Stimulated activated CD8-positive, alpha-beta memory T cell treated with anti-CD3 and anti-CD28 coated beads, Interleukin-15, amount 100 ng/mL, for 24 hours (primary cell): ENCODE data around the gene HLA-DRB1.
"Not testable (repeated sequence)": the region's sequence is repeated elsewhere in the genome, so short reads cannot be mapped to it uniquely, and the experiment has no call there.

Experiments used
- DNase-seq: peaks from one replicate; pipeline ENCODE4 v3.0.0-alpha.2; 2020; ENCODE audit warnings: low read depth

HLA-DRB1 gene

DNA sequence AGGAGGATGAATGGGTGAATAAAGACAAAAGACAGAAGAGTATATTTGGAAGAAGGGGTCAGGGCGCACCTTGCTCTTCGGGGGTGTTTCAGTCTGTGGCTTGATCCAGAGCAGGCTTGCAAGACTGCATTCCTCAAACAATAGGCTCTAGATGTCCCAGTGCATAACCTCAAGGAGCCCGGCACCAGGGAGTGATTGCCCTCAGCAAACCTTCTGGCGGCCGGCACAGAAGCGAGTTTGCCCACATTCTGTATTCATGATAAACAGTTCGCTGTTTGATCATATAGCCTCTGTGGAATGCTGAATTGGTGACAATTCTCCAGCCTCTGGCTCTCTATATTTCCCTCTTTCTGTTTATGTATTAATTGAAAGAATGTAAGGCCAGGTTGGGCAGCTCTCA lies 29.9 kb downstream of the HLA-DRB1 start:
- DNase-seq, result no peak

DNA sequence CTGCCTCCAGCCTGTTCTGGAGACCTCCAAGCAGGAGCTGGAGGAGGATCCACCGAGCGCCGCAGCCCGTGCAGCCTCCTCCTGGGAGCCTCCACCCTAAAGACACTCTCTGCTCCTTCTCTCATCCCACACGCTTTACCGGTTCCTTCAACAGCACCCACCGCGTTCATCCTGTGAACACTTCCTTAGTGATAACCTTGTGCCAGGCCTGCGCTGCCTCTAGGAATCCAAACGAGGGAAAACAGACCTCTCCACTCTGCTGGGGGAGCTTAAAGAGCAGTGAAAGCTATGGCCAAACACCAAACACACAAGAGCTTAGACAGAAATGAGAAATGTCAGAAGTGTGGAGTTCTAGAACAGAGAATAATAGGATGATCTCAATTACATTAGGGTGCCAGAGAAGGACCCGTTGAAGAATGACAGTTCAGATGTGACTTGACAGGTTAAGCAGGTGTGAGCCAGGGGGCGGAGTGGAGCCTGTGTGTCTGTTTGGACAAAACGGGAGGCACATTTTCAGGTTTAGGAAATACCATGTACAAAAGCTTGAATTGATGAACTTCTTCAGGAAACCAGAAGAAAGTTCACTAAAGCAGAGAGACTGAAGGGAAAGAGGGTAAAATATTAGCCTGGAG lies 31.1 kb downstream of the HLA-DRB1 start:
- DNase-seq, result no peak

DNA sequence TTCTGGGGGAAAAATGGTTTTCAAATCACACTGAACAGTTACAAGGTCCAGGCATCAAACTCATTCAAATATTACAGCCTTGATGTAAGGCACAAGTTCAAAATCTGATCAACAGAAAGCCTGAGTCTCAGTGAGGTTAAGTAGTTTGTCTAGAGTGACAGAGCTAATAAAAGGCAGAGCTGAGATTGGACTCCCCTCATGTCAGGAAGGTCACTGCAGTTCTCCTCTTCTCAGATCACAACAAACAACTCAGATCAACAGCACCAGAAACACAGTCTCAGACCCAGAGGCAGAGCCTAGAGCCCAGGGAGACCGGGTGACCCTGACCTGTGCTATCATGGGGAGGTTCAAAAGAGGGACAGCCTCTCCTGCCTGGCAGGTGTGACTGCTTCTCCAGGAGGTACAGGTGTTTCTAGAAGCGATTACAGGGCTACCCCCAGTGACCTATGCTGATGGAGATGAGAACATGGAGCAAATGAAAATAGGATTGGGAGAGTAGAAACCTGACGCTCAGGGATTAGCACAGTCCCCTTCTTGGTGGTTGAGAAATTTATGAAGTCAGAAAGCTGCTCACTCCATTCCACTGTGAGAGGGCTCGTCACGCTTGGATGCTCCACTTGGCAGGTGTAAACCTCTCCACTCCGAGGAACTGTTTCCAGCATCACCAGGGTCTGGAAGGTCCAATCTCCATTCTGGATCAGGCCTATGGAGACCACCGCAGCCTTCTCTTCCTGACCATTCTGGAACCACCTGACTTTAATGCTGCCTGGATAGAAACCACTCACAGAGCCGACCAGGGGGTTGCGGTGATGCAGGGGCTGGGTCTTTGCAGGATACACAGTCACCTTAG lies 35.3 kb downstream of the HLA-DRB1 start:
- DNase-seq, result no peak

DNA sequence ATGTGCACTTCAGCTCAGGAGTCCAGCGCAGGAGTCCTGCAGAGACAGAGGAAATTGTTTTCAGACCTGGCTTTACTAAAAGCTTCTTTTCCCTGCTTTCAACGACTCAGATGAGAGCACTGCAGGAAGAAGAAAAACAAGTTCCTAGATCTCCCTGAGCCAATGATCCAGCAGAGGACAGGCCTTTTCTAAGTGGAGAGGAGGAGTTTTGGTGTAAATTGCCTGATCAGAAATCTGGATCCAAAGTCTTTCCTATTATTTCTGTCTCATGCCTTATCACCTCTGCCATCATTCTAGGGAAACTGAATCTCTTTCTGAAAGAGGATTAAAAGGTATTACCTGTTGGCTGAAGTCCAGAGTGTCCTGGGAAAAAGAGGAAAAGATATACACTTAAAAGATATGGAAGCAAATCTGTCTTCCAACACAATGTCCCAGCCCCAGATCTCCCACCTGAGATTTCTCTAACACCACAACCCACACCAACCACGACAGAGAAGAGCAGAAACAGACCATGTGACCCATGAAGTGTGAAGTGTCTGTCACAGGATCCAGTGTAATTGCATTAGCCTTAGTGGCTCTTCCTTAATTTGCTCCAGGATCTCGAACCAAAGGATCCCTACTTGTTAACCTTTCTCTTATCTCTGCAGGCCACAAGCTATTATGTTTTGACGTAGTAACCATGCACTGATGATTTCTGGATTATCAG lies 36.5 kb downstream of the HLA-DRB1 start:
- no peak for DNase-seq

- DNase-seq, result no peak
These were observed 38.2 kb downstream of the HLA-DRB1 start for GRCh38 chr6:32551410-32551809.

DNA sequence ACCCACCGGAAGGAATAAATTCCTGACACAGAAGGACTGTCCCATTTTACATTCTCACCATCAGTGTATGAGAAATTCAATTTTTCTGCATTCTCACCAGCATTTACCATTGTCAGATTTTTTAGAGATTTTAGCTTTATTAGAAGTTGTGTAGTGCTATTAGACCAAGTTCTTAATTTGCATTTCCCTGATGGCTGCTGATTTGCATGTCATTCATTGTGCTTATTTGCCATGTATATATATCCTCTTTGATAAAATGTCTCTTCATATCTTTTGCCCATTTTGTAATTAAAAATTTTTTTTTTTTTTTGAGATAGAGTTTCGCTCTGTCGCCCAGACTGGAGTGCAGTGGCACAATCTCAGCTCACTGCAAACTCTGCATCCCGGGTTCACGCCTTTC lies 49.8 kb downstream of the HLA-DRB1 start:
- DNase-seq, result no peak

DNA sequence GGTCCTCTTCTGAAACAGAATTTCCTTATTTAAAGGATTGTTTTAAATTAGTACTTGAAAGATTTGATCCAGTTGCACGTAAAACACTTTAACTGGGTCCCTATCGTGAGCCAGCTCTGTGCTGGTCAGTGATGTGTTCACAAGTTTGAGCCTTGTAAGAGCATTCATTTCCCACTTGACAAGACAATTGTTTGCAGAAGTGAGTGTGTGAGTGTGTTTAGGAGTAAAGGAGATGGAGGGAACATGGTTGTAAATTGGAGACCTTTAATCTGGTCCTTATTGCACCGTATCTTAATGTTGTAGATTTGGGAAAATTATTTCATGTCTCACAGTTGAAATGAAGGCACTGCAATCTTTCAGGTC lies 59.2 kb downstream of the HLA-DRB1 start:
- not testable (repeated sequence) for DNase-seq

DNA sequence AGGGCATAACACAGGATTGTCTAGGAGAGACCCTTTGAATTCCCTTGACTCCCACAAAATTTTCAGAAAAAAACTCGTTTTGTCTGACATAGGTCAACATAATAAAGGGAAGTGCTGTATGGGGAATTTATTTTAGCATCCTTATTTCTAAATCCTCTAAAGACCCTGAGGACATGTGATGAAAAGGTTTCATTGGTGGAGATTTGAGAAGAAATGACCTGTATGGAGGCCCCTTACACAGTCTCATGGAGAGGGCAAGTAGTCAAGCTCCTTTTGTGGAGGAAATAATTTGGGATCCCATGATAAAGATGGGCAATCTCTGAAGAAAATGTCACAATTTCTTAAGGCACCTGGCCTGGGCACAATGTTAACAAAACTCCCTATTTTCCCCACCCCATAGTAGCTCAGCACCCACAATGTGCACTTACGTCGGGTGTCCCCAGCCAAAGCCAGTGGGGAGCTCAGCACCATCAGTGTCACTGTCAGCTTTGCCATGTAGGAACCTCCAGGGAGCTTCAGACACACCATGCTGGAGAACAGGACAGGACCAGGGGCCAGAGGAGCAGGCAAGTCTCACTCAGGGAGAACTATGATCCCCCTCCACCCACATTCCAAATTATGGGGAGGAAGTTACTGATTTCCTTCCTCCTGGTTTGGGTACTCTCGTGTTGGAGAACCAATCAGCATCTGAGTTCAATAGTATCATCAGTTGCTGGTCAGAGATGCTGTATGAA lies 59.8 kb downstream of the HLA-DRB1 start, which contains the start of gene HLA-DRB5:
HLA-DRB5 (minus strand) TSS at position 591 of the 734 bp plus-strand sequence; CDS start at position 528, 63 bp downstream.
- DNase-seq, result no peak
